HL-60 (cell line): Measurements from ENCODE around the gene VAV2.

Experiments used
- GABPA ChIP-seq: IDR thresholded peaks from 2 replicates; pipeline ENCODE4 v1.6.1; 2012; ENCODE audit warnings: low read depth
- POLR2AphosphoS5 ChIP-seq: IDR thresholded peaks from 2 replicates; pipeline ENCODE4 v1.6.1; 2012; ENCODE audit warnings: low read depth
- SPI1 ChIP-seq: IDR thresholded peaks from 2 replicates; pipeline ENCODE4 v1.6.1; 2012; ENCODE audit warnings: low read depth, mild to moderate bottlenecking, borderline replicate concordance
- TF ChIP-seq, protein P1 (sequence below): IDR thresholded peaks from one replicate; pipeline ENCODE4 v1.5.1; 2011; ENCODE audit warnings: low read length, control low read depth, inconsistent platforms; ENCODE audit not compliant: insufficient read depth
- TF ChIP-seq, protein P2 (sequence below): IDR thresholded peaks from 2 replicates; pipeline ENCODE4 v1.6.1; 2012; ENCODE audit warnings: low read depth; ENCODE audit not compliant: insufficient replicate concordance

DNA sequence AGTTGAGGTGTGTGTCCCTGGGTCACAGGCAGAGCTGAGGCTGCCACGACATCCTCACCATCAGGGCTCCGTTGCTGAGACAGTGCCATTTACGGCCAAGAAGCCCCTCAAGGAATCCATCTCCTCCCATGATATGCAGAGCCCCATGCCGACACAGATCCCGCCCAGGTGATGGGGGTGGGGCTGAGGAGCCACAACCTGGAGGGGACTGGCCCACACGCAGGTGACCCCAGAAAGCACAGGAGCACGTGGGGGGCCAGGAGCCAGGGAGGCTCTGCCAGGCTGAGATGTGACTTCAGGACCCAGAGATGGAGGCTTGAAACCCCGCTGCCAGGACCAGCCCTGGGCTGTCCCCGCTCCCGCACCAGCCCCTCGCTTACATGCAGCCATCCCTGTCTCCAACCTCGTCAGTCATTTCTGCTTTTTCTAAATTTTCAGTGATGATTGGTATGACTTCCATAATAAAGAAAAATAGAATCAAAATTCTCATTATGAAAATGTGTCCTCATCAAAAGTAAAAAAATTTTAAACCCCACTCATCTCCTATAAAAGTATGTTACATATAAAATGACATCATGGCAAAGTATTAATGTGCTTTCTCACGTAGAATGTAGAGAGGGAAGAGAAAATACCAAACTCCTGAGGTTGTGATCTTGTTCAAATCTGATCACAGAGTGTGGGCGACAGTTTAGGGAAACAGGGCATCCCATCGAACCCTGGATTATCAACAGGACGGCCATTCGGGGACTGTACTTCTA lies 155.9 kb downstream of the VAV2 start:
- TF ChIP-seq, protein P1, sequence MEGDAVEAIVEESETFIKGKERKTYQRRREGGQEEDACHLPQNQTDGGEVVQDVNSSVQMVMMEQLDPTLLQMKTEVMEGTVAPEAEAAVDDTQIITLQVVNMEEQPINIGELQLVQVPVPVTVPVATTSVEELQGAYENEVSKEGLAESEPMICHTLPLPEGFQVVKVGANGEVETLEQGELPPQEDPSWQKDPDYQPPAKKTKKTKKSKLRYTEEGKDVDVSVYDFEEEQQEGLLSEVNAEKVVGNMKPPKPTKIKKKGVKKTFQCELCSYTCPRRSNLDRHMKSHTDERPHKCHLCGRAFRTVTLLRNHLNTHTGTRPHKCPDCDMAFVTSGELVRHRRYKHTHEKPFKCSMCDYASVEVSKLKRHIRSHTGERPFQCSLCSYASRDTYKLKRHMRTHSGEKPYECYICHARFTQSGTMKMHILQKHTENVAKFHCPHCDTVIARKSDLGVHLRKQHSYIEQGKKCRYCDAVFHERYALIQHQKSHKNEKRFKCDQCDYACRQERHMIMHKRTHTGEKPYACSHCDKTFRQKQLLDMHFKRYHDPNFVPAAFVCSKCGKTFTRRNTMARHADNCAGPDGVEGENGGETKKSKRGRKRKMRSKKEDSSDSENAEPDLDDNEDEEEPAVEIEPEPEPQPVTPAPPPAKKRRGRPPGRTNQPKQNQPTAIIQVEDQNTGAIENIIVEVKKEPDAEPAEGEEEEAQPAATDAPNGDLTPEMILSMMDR, result no peak
- TF ChIP-seq GABPA (no peak), POLR2AphosphoS5 (no peak), SPI1 (no peak)
- TF ChIP-seq, protein P2, sequence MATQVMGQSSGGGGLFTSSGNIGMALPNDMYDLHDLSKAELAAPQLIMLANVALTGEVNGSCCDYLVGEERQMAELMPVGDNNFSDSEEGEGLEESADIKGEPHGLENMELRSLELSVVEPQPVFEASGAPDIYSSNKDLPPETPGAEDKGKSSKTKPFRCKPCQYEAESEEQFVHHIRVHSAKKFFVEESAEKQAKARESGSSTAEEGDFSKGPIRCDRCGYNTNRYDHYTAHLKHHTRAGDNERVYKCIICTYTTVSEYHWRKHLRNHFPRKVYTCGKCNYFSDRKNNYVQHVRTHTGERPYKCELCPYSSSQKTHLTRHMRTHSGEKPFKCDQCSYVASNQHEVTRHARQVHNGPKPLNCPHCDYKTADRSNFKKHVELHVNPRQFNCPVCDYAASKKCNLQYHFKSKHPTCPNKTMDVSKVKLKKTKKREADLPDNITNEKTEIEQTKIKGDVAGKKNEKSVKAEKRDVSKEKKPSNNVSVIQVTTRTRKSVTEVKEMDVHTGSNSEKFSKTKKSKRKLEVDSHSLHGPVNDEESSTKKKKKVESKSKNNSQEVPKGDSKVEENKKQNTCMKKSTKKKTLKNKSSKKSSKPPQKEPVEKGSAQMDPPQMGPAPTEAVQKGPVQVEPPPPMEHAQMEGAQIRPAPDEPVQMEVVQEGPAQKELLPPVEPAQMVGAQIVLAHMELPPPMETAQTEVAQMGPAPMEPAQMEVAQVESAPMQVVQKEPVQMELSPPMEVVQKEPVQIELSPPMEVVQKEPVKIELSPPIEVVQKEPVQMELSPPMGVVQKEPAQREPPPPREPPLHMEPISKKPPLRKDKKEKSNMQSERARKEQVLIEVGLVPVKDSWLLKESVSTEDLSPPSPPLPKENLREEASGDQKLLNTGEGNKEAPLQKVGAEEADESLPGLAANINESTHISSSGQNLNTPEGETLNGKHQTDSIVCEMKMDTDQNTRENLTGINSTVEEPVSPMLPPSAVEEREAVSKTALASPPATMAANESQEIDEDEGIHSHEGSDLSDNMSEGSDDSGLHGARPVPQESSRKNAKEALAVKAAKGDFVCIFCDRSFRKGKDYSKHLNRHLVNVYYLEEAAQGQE, result no peak
